Activated naive CD4-positive, alpha-beta T cell treated with anti-CD3 and anti-CD28 coated beads, Interleukin-2, amount 50 U/mL, for 24 hours (primary cell): ENCODE measurements around the gene TESK2.
"Not testable (repeated sequence)": the region's sequence is repeated elsewhere in the genome, so short reads cannot be mapped to it uniquely, and the experiment has no call there.

Experiments used
- H3K27ac Mint-ChIP-seq: one replicate; pipeline ENCODE4 v1.8.0; 2021; ENCODE audit warnings: mild to moderate bottlenecking, mixed read lengths
- H3K27me3 Mint-ChIP-seq: one replicate; pipeline ENCODE4 v1.8.0; 2021; ENCODE audit warnings: mixed read lengths
- H3K36me3 Mint-ChIP-seq: one replicate; pipeline ENCODE4 v1.8.0; 2021; ENCODE audit warnings: mixed read lengths
- H3K4me1 Mint-ChIP-seq: one replicate; pipeline ENCODE4 v1.8.0; 2021; ENCODE audit warnings: mixed read lengths
- H3K4me3 Mint-ChIP-seq: one replicate; pipeline ENCODE4 v1.8.0; 2021; ENCODE audit warnings: mild to moderate bottlenecking, mixed read lengths
- H3K9me3 Mint-ChIP-seq: one replicate; pipeline ENCODE4 v1.8.0; 2021; ENCODE audit warnings: mixed read lengths

Gene TESK2

GRCh38 chr1:45385302-45385701, 105.7 kb downstream of the TESK2 start:
- no peaks in the 10 kb centered on the region for H3K27me3 Mint-ChIP-seq
- H3K4me3 Mint-ChIP-seq = no peak overlapping the region
- peaks cover 5% of the 10 kb centered on the region for H3K36me3 Mint-ChIP-seq
- H3K27ac Mint-ChIP-seq = no peak overlapping the region
- no peaks in the 10 kb centered on the region for H3K4me1 Mint-ChIP-seq
- H3K9me3 Mint-ChIP-seq = no peaks in the 10 kb centered on the region

- not testable (repeated sequence) for H3K27me3 Mint-ChIP-seq, H3K9me3 Mint-ChIP-seq, H3K36me3 Mint-ChIP-seq, H3K27ac Mint-ChIP-seq, H3K4me1 Mint-ChIP-seq, H3K4me3 Mint-ChIP-seq
Observed at GRCh38 chr1:45384213-45384612, 106.8 kb downstream of the TESK2 start.

DNA sequence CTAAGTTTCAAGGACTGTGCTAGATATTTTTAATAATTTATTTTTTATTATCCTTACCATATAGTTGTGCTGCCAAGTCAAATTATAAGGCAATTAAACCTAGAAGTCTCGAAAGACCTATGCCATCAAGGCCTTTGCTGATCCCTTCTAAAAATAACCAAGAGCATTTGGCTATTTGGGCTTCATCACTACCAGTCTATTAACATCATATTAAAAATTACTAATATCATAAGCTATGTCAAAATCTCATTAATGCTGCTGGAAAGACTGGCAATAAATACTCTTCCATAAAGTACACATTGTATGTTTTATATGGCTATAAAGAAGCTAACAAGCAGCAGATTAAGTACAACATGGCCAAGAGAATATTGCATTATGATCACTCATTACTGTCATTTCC, 107.8 kb downstream of the TESK2 start:
- Mint-ChIP-seq H3K4me3 (no peak overlapping the region), H3K4me1 (no peaks in the 10 kb centered on the region), H3K27me3 (no peaks in the 10 kb centered on the region), H3K9me3 (no peaks in the 10 kb centered on the region), H3K36me3 (peaks cover 6% of the 10 kb centered on the region), H3K27ac (no peak overlapping the region)

DNA sequence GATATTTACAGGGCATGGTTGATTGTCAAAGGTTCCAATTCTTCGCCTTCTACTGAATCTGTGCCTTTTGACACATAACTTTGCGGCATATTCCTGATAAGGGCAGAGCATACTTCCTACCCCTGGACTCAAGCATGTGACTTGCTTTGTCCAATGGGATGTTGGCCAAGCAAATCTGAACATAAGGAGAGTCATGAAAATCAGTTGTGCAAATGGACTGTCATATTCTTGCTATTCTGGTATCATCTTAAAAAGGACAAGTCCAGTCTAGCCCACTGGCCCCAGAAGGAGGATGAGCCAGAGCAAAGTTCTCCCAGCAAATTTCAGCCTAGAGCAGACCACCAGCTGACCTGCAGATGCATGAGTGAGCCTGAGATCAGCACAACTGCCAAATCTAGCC, 109.7 kb downstream of the TESK2 start:
- Mint-ChIP-seq H3K36me3 (peaks cover 8% of the 10 kb centered on the region), H3K27me3 (no peaks in the 10 kb centered on the region), H3K9me3 (no peaks in the 10 kb centered on the region), H3K4me3 (no peak overlapping the region), H3K4me1 (no peaks in the 10 kb centered on the region), H3K27ac (no peak overlapping the region)

DNA sequence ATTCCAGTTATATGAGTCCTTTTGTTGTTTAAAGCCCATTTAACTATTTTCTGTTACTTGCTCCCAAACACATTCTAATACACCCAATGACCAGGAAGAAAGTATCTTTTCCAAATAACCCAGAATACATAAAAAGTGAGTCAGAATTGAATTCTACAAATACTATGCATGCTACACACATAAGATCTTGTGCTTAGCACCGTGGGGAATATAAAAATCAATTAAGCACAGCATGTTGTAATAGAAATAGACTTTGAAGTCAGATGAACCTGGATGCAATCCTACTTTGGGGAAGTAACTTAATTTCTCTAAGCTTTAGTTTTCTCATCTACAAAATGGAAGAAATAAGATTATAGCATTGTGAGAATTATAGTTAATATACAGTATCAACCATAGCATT, 110.2 kb downstream of the TESK2 start:
- H3K36me3 Mint-ChIP-seq = peaks cover 8% of the 10 kb centered on the region
- H3K4me1 Mint-ChIP-seq = no peaks in the 10 kb centered on the region
- H3K27me3 Mint-ChIP-seq = no peaks in the 10 kb centered on the region
- no peaks in the 10 kb centered on the region for H3K9me3 Mint-ChIP-seq
- no peak overlapping the region for H3K4me3 Mint-ChIP-seq
- no peak overlapping the region for H3K27ac Mint-ChIP-seq

DNA sequence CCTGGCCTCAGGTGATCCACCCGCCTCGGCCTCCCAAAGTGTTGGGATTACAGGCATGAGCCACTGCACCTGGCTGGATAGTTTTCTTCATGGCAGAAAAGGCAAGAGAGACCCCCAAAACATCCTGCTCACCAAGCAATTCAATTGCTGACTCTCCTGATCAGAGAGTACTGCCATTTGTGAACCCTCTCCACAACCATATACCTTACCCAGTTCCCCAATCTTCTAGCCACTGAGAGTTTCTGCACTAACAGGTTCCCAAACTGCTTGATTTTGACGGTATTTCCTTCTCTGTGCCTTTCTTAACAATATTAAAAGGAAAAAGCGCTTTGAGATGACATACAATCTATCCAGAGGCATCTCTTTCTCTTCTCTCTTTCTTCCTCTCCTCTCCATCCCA, 110.8 kb downstream of the TESK2 start:
- no peaks in the 10 kb centered on the region for H3K27me3 Mint-ChIP-seq
- H3K9me3 Mint-ChIP-seq = no peaks in the 10 kb centered on the region
- H3K4me1 Mint-ChIP-seq = peaks cover 4% of the 10 kb centered on the region
- peaks cover 8% of the 10 kb centered on the region for H3K36me3 Mint-ChIP-seq
- H3K27ac Mint-ChIP-seq = no peak overlapping the region
- no peak overlapping the region for H3K4me3 Mint-ChIP-seq

DNA sequence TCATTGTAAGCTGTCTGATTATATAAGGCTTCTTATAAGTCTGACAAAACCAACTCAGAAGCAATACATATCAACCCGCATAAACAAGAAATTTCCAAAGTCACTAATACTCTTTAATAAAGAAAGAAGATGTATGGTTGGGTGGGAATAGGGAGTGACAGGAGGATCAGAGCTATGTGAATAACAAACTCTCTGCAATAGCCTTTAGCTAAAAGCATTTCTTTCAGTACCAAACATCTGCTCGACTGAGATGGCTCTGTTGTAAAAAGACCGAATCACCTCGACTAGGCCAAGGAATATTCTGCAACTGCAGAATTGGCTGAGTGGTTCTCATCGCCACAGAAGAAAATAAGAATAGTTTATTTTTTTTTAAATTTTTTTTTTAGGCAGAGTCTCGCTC, 111.4 kb downstream of the TESK2 start:
- Mint-ChIP-seq H3K4me3 (no peak overlapping the region), H3K36me3 (peaks cover 8% of the 10 kb centered on the region), H3K27me3 (no peaks in the 10 kb centered on the region), H3K9me3 (no peaks in the 10 kb centered on the region), H3K4me1 (peaks cover 10% of the 10 kb centered on the region), H3K27ac (no peak overlapping the region)

- no peaks in the 10 kb centered on the region for H3K27me3 Mint-ChIP-seq
- H3K27ac Mint-ChIP-seq = no peak overlapping the region
- H3K4me3 Mint-ChIP-seq = no peak overlapping the region
- peaks cover 5% of the 10 kb centered on the region for H3K36me3 Mint-ChIP-seq
- no peaks in the 10 kb centered on the region for H3K9me3 Mint-ChIP-seq
- H3K4me1 Mint-ChIP-seq = peaks cover 10% of the 10 kb centered on the region
Observed at GRCh38 chr1:45378184-45378583, 112.8 kb downstream of the TESK2 start.

- H3K27me3 Mint-ChIP-seq = no peaks in the 10 kb centered on the region
- H3K4me1 Mint-ChIP-seq = peaks cover 10% of the 10 kb centered on the region
- H3K27ac Mint-ChIP-seq = no peak overlapping the region
- H3K9me3 Mint-ChIP-seq = no peaks in the 10 kb centered on the region
- no peak overlapping the region for H3K4me3 Mint-ChIP-seq
- peaks cover 3% of the 10 kb centered on the region for H3K36me3 Mint-ChIP-seq
Observed at GRCh38 chr1:45375104-45376090, 115.6 kb downstream of the TESK2 start.

GRCh38 chr1:45373573-45373972, 117.4 kb downstream of the TESK2 start:
- H3K4me1 Mint-ChIP-seq = peaks cover 10% of the 10 kb centered on the region
- no peak overlapping the region for H3K27ac Mint-ChIP-seq
- peaks cover 2% of the 10 kb centered on the region for H3K36me3 Mint-ChIP-seq
- H3K9me3 Mint-ChIP-seq = no peaks in the 10 kb centered on the region
- no peaks in the 10 kb centered on the region for H3K27me3 Mint-ChIP-seq
- H3K4me3 Mint-ChIP-seq = no peak overlapping the region

DNA sequence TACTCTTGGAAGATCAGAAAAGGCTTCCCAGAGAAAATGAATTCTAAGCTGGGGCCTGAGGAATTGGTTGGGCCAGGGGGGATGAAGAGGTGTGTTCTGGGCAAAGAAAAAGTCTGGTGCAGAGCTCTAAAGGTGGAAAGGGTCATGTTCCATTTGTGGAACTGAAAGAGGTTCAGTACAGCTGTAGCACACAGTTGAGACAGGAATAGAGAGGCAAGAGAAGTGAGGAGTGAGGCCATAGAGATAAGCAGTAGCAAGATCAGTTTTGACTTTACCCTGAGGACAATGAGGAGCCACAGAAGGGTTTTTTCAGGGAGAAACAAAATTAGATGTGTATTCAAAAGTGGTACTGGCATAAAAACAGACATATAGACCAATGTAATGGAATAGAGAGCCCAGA, 120.4 kb downstream of the TESK2 start:
- Mint-ChIP-seq H3K36me3 (no peaks in the 10 kb centered on the region), H3K4me3 (no peak overlapping the region), H3K27me3 (no peaks in the 10 kb centered on the region), H3K9me3 (no peaks in the 10 kb centered on the region), H3K4me1 (peaks cover 10% of the 10 kb centered on the region), H3K27ac (no peak overlapping the region)

DNA sequence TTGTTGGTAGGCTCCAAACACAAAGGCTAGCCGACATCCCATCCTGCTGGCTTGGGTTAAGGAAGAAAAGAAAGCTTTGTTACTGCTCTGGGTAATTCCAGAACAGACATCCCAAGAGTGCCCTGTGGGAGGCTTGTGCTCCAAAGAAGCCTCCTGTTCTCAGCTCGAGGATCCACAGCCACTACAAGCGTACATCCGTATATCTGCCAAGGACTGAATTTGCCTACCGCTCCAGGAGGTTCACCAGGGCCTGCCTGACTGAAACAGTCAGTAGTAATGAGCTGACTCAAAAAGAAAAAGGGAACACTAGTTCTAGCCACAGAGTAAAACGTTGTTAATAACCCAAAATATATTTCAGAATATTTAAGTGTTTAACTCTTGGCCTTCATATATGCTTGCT, 125.9 kb downstream of the TESK2 start:
- H3K36me3 Mint-ChIP-seq = no peaks in the 10 kb centered on the region
- peaks cover 2% of the 10 kb centered on the region for H3K4me1 Mint-ChIP-seq
- H3K9me3 Mint-ChIP-seq = no peaks in the 10 kb centered on the region
- no peak overlapping the region for H3K27ac Mint-ChIP-seq
- no peak overlapping the region for H3K4me3 Mint-ChIP-seq
- H3K27me3 Mint-ChIP-seq = no peaks in the 10 kb centered on the region

GRCh38 chr1:45364294-45364693, 126.7 kb downstream of the TESK2 start:
- H3K36me3 Mint-ChIP-seq = no peaks in the 10 kb centered on the region

DNA sequence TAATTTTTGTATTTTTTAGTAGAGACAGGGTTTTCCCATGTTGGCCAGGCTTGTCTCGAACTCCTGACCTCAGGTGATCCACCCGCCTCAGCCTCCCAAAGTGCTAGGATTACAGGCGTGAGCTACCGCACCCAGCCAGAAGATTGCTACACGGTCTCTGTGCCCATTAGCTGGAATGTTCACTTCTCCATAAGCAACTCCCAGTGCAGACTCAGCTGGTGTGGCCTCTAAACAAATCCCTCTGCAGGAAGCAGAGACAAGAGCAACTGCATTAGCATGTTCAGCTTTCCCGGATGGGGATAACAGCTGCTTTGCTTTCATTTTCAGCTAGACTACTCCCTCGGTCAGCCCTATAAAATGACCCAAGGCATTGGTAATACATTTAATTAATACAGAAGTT, 130.0 kb downstream of the TESK2 start:
- H3K9me3 Mint-ChIP-seq, H3K4me1 Mint-ChIP-seq, H3K36me3 Mint-ChIP-seq, H3K27ac Mint-ChIP-seq, H3K27me3 Mint-ChIP-seq, H3K4me3 Mint-ChIP-seq: not testable (repeated sequence)

More at GRCh38 chr1:45364294-45364693, 126.7 kb downstream of the TESK2 start:
- Mint-ChIP-seq H3K27ac (no peak overlapping the region), H3K4me3 (no peak overlapping the region), H3K9me3 (no peaks in the 10 kb centered on the region), H3K4me1 (peaks cover 5% of the 10 kb centered on the region), H3K27me3 (no peaks in the 10 kb centered on the region)

GRCh38 chr1:45359882-45360513, 131.0 kb downstream of the TESK2 start:
- Mint-ChIP-seq H3K27ac (no peak overlapping the region), H3K27me3 (no peaks in the 10 kb centered on the region), H3K4me1 (peaks cover 5% of the 10 kb centered on the region), H3K4me3 (no peak overlapping the region), H3K36me3 (peaks cover 4% of the 10 kb centered on the region), H3K9me3 (no peaks in the 10 kb centered on the region)

DNA sequence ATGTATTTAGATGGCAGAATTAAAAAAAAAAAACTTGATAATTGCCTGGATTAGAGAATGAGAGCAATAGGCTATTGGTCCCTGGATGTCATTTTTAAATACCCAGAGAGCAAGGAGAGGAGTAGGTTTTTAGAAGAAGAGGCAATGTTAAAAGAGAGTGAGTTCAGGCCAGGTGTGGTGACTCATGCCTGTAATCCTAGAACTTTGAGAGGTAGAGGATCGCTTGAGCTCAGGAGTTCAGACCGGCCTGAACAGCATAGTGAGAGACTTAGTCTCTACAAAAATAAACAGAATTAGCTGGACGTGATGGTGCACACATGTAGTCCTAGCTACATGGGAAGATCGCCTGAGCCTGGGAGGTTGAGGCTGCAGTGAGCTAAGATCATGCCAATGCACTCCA, 134.8 kb downstream of the TESK2 start:
- Mint-ChIP-seq H3K4me3 (no peak overlapping the region), H3K4me1 (peaks cover 5% of the 10 kb centered on the region), H3K27ac (no peak overlapping the region), H3K36me3 (peaks cover 4% of the 10 kb centered on the region), H3K27me3 (no peaks in the 10 kb centered on the region), H3K9me3 (no peaks in the 10 kb centered on the region)
